DOHH2 (cell line): ENCODE results near the gene GPR142.

Source experiments
- EZH2phosphoT487 ChIP-seq: fragments of 200-600 bp; sonication (generic); IDR thresholded peaks from 2 replicates; pipeline ENCODE4 v1.6.1; 2017; ENCODE audit warnings: borderline replicate concordance, mild to moderate bottlenecking, antibody characterized with exemption, low read length, moderate library complexity, mixed read lengths
- TF ChIP-seq, protein P1 (sequence below): fragments of 200-600 bp; sonication (generic); IDR thresholded peaks from one replicate; pipeline ENCODE4 v1.5.1; 2014; ENCODE audit warnings: antibody characterized with exemption, mild to moderate bottlenecking, low read depth, low read length; ENCODE audit not compliant: poor library complexity, severe bottlenecking

GRCh38 chr17:74393346-74393942 lies 26.1 kb downstream of the GPR142 start:
- TF ChIP-seq, protein P1, sequence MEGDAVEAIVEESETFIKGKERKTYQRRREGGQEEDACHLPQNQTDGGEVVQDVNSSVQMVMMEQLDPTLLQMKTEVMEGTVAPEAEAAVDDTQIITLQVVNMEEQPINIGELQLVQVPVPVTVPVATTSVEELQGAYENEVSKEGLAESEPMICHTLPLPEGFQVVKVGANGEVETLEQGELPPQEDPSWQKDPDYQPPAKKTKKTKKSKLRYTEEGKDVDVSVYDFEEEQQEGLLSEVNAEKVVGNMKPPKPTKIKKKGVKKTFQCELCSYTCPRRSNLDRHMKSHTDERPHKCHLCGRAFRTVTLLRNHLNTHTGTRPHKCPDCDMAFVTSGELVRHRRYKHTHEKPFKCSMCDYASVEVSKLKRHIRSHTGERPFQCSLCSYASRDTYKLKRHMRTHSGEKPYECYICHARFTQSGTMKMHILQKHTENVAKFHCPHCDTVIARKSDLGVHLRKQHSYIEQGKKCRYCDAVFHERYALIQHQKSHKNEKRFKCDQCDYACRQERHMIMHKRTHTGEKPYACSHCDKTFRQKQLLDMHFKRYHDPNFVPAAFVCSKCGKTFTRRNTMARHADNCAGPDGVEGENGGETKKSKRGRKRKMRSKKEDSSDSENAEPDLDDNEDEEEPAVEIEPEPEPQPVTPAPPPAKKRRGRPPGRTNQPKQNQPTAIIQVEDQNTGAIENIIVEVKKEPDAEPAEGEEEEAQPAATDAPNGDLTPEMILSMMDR = no peak
- no peak for TF ChIP-seq EZH2phosphoT487
